ENCODE measurements around the gene ZNF772.

The ZNF772 gene

GRCh38 chr19:57419439-57419838, 57.9 kb downstream of the ZNF772 start:
- DNase-seq (ENCODE audit: extremely low read depth, low read depth): no peak
- TF ChIP-seq CTCF (IDR thresholded peaks at IDR 0.05; ENCODE audit: low read depth, low read length, missing control alignments): no peak
- no peak overlapping the region for H3K4me3 ChIP-seq (replicated peaks; ENCODE audit: low read depth, low read length)

Data from HFF-Myc (cell line).